GM12865 (cell line): ENCODE results near the gene ARHGEF2.
"Not testable (repeated sequence)": the region's sequence is repeated elsewhere in the genome, so short reads cannot be mapped to it uniquely, and the experiment has no call there.

Source experiments
- DNase-seq: peaks from one replicate; pipeline ENCODE4 v3.0.0; 2010; ENCODE audit warnings: low read depth
- H3K4me3 ChIP-seq: 2 replicates; pipeline ENCODE4 v1.5.1; 2011; ENCODE audit warnings: mild to moderate bottlenecking, low read depth, low read length, control low read depth
- CTCF ChIP-seq: IDR thresholded peaks from 2 replicates; pipeline ENCODE4 v1.5.1; 2011; ENCODE audit warnings: low read length, control low read depth, low read depth, inconsistent platforms; ENCODE audit not compliant: insufficient read depth; ENCODE audit errors: missing control alignments

ARHGEF2 gene

GRCh38 chr1:155931332-155932038, 46.9 kb downstream of the ARHGEF2 start:
- no peak for TF ChIP-seq CTCF
- peak overlapping the region; percentile 71 for H3K4me3 ChIP-seq
- DNase-seq = no peak

- H3K4me3 ChIP-seq = peak overlapping the region; percentile 71
- DNase-seq = not testable (repeated sequence)
Measured at GRCh38 chr1:155930725-155931124, 47.6 kb downstream of the ARHGEF2 start.

- H3K4me3 ChIP-seq = no peak overlapping the region
- DNase-seq = no peak
- TF ChIP-seq CTCF = no peak
Measured at GRCh38 chr1:155929057-155929456, 49.3 kb downstream of the ARHGEF2 start.

- no peak for DNase-seq
- no peak for TF ChIP-seq CTCF
- H3K4me3 ChIP-seq = no peak overlapping the region
Measured at GRCh38 chr1:155925506-155925905, 52.8 kb downstream of the ARHGEF2 start.

- no peak for TF ChIP-seq CTCF
- no peak overlapping the region for H3K4me3 ChIP-seq
- DNase-seq = no peak
Measured at GRCh38 chr1:155920717-155921116, 57.6 kb downstream of the ARHGEF2 start.

- DNase-seq = no peak
- no peak overlapping the region for H3K4me3 ChIP-seq
- TF ChIP-seq CTCF = no peak
Measured at GRCh38 chr1:155919801-155920200, 58.5 kb downstream of the ARHGEF2 start.

- H3K4me3 ChIP-seq = no peak overlapping the region
- no peak for DNase-seq
- TF ChIP-seq CTCF = no peak
Measured at GRCh38 chr1:155918660-155919059, 59.7 kb downstream of the ARHGEF2 start.
